ENCODE data around the gene KLK13.

- no peak for TF ChIP-seq CTCF (IDR thresholded peaks at IDR 0.05)
- no peak for TF ChIP-seq POLR2A (IDR thresholded peaks at IDR 0.05)
Measured at GRCh38 chr19:51060336-51060735, 4.6 kb downstream of the KLK13 start.
